Testis (tissue), 3 donors: ENCODE data around the gene PSMA3. TPM values are rescaled to one million over a fixed set of nuclear protein-coding genes. Genes with fewer than 3 reads are reported as not detected.
A peak's percentile ranks its signal among the peaks of the same experiment; 100 is the strongest.

Experiments used
- DNase-seq: peaks from one replicate; pipeline ENCODE4 v3.0.0-alpha.2; 2019
- H3K27ac ChIP-seq, 2 donors: fragments of 200-600 bp; sonication (generic); one replicate each; pipeline ENCODE4 v1.5.1; 2019
- H3K27me3 ChIP-seq: fragments of 200-600 bp; sonication (generic); one replicate; pipeline ENCODE4 v1.5.1; 2019
- H3K36me3 ChIP-seq: fragments of 200-600 bp; sonication (generic); one replicate; pipeline ENCODE4 v1.5.1; 2017; ENCODE audit warnings: low read depth; ENCODE audit errors: missing control alignments
- H3K4me1 ChIP-seq: fragments of 200-600 bp; sonication (generic); one replicate; pipeline ENCODE4 v1.5.1; 2019
- H3K4me3 ChIP-seq, 2 donors: fragments of 200-600 bp; sonication (generic); one replicate each; pipeline ENCODE4 v1.5.1; 2017 to 2019
- H3K9me3 ChIP-seq: fragments of 200-600 bp; sonication (generic); one replicate; pipeline ENCODE4 v1.5.1; 2017
- POLR2A ChIP-seq: fragments of 450-650 bp; IDR thresholded peaks from one replicate; pipeline ENCODE4 v1.6.1; 2017; ENCODE audit warnings: antibody characterized with exemption, mild to moderate bottlenecking, moderate library complexity
- WGBS, 2 donors: methylation state at CpG; one replicate each; pipeline ENCODE4 v1.1.5; 2018; 5-methylcytosine and 5-hydroxymethylcytosine counted together
- intact Hi-C: fragments of 100-400 bp; cut with DNase I; formaldehyde crosslinking; loops from one replicate; pipeline ENCODE4 v1.15.1; 2023; ENCODE audit warnings: low total_unique reads
- polyA plus RNA-seq: library from polyadenylated mRNA; stranded (reverse); fragments of 350-450 nt; fragmentation: Illumina TruSeq; extraction: RNeasy Lipid Tissue Mini Kit (QIAGEN cat#74804); gene quantifications from one replicate; pipeline ENCODE4 v1.2.3, GENCODE V29; 2014; ENCODE audit warnings: low read depth, low replicate concordance; ENCODE audit not compliant: insufficient read depth
- total RNA-seq, 2 donors: library from RNA; depleted of rRNA; stranded (reverse); fragments of >200 nt; gene quantifications; one replicate each; pipeline ENCODE4 v1.2.3, GENCODE V29; 2016
- TF ChIP-seq, protein P1 (sequence below), 3 experiments: fragments of 450-650 bp in 2 of 3; fragments of 200-600 bp in 1 of 3; sonication (generic) in 1 of 3; IDR thresholded peaks; one replicate each; pipeline ENCODE4 v1.5.1; 2016 to 2019; ENCODE audit warnings: antibody characterized with exemption in 3 of 3, mild to moderate bottlenecking in 2 of 3, moderate library complexity in 1 of 3

The PSMA3 gene
- total and polyA plus RNA-seq, 3 donors from 2014 or later, result 84.0 to 88.7 (median 87.6) TPM

DNA sequence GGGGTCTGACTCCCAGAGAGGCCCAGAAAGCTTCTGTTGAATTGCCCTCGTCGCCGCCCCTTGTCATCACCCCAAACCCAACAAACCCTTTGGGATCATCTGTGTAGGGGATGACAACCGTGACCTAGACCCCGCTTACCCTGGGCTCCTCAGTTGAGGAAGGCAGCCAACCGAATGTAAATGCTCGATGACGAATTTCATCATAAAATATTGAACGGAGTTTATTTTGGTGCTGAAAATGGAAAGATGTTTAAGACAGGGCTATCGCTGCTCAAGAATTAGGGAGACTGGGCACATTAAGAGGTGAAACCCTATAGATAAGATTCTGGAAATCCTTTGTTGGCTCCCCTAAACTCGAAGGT lies 44.2 kb upstream of the PSMA3 start:
- H3K36me3 ChIP-seq, result no peaks in the 10 kb centered on the region
- peak overlapping the region; percentile 84 to 87 for H3K4me3 ChIP-seq
- no peak for TF ChIP-seq POLR2A
- intact Hi-C loops, result no loop called here
- H3K27me3 ChIP-seq, result no peaks in the 10 kb centered on the region
- no peak for DNase-seq
- peaks cover 9% of the 10 kb centered on the region for H3K4me1 ChIP-seq
- H3K27ac ChIP-seq, result peak overlapping the region; percentile 87 to 96
- WGBS, 2 donors, result 0 to 1% methylated on average over 11 of the region's 11 CpGs
- H3K9me3 ChIP-seq, result no peaks in the 10 kb centered on the region

DNA sequence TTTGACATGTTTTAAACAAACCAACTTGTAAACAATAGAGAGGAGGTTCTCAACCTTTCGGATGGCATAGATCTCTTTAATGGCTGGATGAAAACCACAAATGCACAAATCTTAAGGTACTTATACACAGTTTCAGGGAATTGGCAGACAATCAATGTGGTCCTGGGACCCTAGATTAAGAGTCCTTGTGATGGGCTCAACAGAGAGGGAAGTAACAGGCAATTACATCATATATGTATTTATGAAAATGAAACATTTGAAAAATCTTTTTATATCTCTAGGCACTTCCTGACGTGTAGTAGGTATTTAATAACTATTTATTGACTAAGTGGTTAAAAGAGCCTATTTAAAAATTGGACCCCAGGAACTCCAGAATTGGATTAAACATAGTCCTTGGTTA lies 43.8 kb upstream of the PSMA3 start:
- Histone ChIP-seq H3K27ac (peak overlapping the region; percentile 28 to 96), H3K4me1 (peaks cover 9% of the 10 kb centered on the region), H3K36me3 (no peaks in the 10 kb centered on the region), H3K9me3 (no peaks in the 10 kb centered on the region), H3K4me3 (peak overlapping the region; percentile 84 to 87), H3K27me3 (no peaks in the 10 kb centered on the region)
- TF ChIP-seq, protein P1, sequence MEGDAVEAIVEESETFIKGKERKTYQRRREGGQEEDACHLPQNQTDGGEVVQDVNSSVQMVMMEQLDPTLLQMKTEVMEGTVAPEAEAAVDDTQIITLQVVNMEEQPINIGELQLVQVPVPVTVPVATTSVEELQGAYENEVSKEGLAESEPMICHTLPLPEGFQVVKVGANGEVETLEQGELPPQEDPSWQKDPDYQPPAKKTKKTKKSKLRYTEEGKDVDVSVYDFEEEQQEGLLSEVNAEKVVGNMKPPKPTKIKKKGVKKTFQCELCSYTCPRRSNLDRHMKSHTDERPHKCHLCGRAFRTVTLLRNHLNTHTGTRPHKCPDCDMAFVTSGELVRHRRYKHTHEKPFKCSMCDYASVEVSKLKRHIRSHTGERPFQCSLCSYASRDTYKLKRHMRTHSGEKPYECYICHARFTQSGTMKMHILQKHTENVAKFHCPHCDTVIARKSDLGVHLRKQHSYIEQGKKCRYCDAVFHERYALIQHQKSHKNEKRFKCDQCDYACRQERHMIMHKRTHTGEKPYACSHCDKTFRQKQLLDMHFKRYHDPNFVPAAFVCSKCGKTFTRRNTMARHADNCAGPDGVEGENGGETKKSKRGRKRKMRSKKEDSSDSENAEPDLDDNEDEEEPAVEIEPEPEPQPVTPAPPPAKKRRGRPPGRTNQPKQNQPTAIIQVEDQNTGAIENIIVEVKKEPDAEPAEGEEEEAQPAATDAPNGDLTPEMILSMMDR (IDR thresholded peaks at IDR 0.05), result no peak
- no peak for TF ChIP-seq POLR2A
- WGBS, 2 donors, result 1 to 7% methylated on average over 2 of the region's 2 CpGs
- no peak for DNase-seq
- intact Hi-C loops, result no loop called here

DNA sequence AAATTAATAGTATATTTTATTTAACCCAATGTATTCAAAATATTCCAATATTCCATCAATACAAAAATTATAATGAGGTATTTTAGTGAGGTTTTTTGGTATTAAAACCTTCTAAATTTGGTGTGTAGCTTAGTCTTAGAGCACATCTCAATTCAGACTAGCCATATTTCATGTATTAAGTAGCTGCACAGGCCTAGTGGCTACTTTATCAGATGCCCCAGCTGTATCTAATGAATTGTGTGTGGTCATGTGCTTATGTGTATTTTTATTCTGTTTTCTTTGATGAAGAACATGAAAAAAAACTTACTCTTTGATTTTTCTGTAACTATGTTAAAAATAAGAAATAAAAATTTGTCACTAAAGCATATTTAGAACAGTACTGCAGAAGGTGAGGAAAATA lies 31.5 kb upstream of the PSMA3 start:
- no peak for DNase-seq
- Histone ChIP-seq H3K27me3 (no peaks in the 10 kb centered on the region), H3K27ac (no peak overlapping the region), H3K4me1 (no peaks in the 10 kb centered on the region), H3K9me3 (no peaks in the 10 kb centered on the region), H3K36me3 (no peaks in the 10 kb centered on the region), H3K4me3 (no peak overlapping the region)
- TF ChIP-seq, protein P1 (IDR thresholded peaks at IDR 0.05), result no peak
- TF ChIP-seq POLR2A, result no peak
- intact Hi-C loops, result no loop called here

DNA sequence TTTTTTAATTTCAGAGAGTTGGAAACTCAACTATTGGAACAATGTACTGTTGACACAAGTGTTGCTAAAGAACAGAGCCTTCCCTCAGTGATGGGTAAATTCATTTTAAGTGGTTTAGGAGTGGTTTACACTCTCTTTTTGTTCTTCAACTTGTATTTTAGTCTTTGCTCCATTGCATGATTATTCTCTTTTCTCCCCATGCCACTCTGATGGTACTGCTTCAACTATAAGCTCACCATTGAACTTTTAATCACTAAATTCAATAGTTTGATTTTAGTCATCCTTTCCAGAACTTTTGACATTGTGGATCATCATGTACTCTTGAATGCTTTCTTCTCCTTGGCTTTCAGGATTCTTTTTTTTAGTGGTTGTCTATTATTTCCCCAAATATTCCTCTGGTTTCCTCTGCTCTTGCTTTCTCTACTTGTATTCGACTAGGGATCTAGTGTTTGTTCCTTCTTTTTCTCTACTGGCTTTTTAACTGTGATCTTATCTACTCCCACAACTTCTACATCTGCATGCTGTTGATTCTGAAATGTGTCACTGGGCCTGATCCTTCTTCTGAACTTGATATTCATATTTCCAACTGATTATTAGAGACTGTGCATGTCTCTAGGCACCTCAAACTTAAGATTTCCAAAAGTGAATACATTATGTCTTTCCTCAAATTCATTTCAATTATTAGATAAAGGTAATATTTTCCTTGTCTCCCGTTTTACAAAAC lies 29.3 kb upstream of the PSMA3 start:
- no peak overlapping the region for H3K4me3 ChIP-seq
- no peaks in the 10 kb centered on the region for H3K27me3 ChIP-seq
- no peaks in the 10 kb centered on the region for H3K36me3 ChIP-seq
- 78 to 79% methylated on average over 2 of the region's 2 CpGs for WGBS, 2 donors
- H3K4me1 ChIP-seq, result no peaks in the 10 kb centered on the region
- no peaks in the 10 kb centered on the region for H3K9me3 ChIP-seq
- TF ChIP-seq, protein P1 (IDR thresholded peaks at IDR 0.05), result no peak
- TF ChIP-seq POLR2A, result no peak
- no peak for DNase-seq
- intact Hi-C loops, result no loop called here
- no peak overlapping the region for H3K27ac ChIP-seq

DNA sequence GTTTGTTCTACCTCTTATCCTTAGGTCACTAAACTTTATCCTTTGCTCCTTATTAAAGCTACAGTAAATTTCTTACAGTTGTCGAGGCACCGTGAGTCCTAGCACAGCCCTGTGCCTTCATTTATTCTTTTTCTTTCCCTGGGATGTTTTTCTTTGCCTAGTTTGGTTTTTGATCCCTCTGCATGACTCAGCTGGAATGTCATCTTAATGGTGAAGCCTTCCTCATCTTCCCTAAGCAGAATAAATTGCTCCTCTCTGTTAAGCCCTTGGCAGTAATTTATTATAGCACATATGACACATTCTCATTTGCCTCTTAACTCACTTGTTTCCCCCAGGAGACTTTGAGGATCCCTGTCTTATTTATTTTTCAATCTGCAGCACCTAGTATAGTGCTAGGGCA lies 28.1 kb upstream of the PSMA3 start:
- 88 to 95% methylated on average over 2 of the region's 2 CpGs for WGBS, 2 donors
- no peaks in the 10 kb centered on the region for H3K27me3 ChIP-seq
- no peak overlapping the region for H3K4me3 ChIP-seq
- DNase-seq, result no peak
- H3K36me3 ChIP-seq, result no peaks in the 10 kb centered on the region
- no peak for TF ChIP-seq POLR2A
- TF ChIP-seq, protein P1 (IDR thresholded peaks at IDR 0.05), result no peak
- no peak overlapping the region for H3K27ac ChIP-seq
- H3K9me3 ChIP-seq, result no peaks in the 10 kb centered on the region
- H3K4me1 ChIP-seq, result no peaks in the 10 kb centered on the region
- intact Hi-C loops, result no loop called here
